Mesenchymal stem cell (in vitro differentiated cells and primary cell): ENCODE data around the gene NACC2.

Source experiments
- DNase-seq: peaks from one replicate; pipeline ENCODE4 v3.0.0-alpha.2; 2013
- H2AFZ ChIP-seq: one replicate; pipeline ENCODE4 v1.6.1; 2013; ENCODE audit warnings: low read depth, mild to moderate bottlenecking, control low read depth, inconsistent platforms, low read length, moderate library complexity
- H2AK5ac ChIP-seq: 2 replicates; pipeline ENCODE4 v1.6.1; 2013; ENCODE audit warnings: low read length, moderate library complexity, mild to moderate bottlenecking, inconsistent platforms; ENCODE audit not compliant: severe bottlenecking
- H2BK120ac ChIP-seq: one replicate; pipeline ENCODE4 v1.6.1; 2013; ENCODE audit warnings: low read depth, mild to moderate bottlenecking, inconsistent platforms, low read length, moderate library complexity
- H2BK12ac ChIP-seq, 2 experiments: one replicate each; pipeline ENCODE4 v1.6.1; 2013; ENCODE audit warnings: inconsistent platforms in 2 of 2, low read length in 2 of 2, mild to moderate bottlenecking in 2 of 2, moderate library complexity in 2 of 2, control low read depth in 1 of 2
- H2BK15ac ChIP-seq: one replicate; pipeline ENCODE4 v1.6.1; 2013; ENCODE audit warnings: mild to moderate bottlenecking, low read depth, inconsistent platforms; ENCODE audit not compliant: poor library complexity, severe bottlenecking
- H2BK5ac ChIP-seq: 2 replicates; pipeline ENCODE4 v1.6.1; 2013; ENCODE audit warnings: low read depth, mild to moderate bottlenecking, low read length, control low read depth, inconsistent platforms; ENCODE audit not compliant: poor library complexity, severe bottlenecking
- H3K14ac ChIP-seq, 2 experiments: one replicate each; pipeline ENCODE4 v1.6.1; 2013; ENCODE audit warnings: inconsistent platforms in 2 of 2, low read length in 2 of 2, control low read depth in 1 of 2, mild to moderate bottlenecking in 1 of 2, moderate library complexity in 1 of 2
- H3K18ac ChIP-seq, 2 experiments: one replicate each; pipeline ENCODE4 v1.6.1; 2013; ENCODE audit warnings: inconsistent platforms in 2 of 2, low read length in 2 of 2, control low read depth in 1 of 2, low read depth in 1 of 2, mild to moderate bottlenecking in 1 of 2
- H3K23ac ChIP-seq, 2 experiments: one replicate each; pipeline ENCODE4 v1.6.1; 2013; ENCODE audit warnings: inconsistent platforms in 2 of 2, low read length in 2 of 2, mild to moderate bottlenecking in 2 of 2, moderate library complexity in 2 of 2, control low read depth in 1 of 2
- H3K27ac ChIP-seq: 2 replicates; pipeline ENCODE4 v1.5.1; 2013; ENCODE audit warnings: mild to moderate bottlenecking, moderate library complexity, low read length, control low read depth, inconsistent platforms; ENCODE audit not compliant: poor library complexity, severe bottlenecking
- H3K27me3 ChIP-seq, 2 experiments: 2 replicates each; pipeline versions ENCODE4 v1.6.1 to v1.7.0; 2013; ENCODE audit warnings: low read length in 2 of 2, mild to moderate bottlenecking in 2 of 2, moderate library complexity in 2 of 2, control low read depth in 1 of 2, inconsistent platforms in 1 of 2; ENCODE audit not compliant: control insufficient read depth in 1 of 2, insufficient read depth in 1 of 2
- H3K36me3 ChIP-seq, 2 experiments: 2 replicates each; pipeline versions ENCODE4 v1.6.1 to v1.7.0; 2013; ENCODE audit warnings: low read length in 2 of 2, control low read depth in 1 of 2, inconsistent platforms in 1 of 2, low read depth in 1 of 2, mild to moderate bottlenecking in 1 of 2; ENCODE audit not compliant: insufficient read depth in 2 of 2, control insufficient read depth in 1 of 2
- H3K4ac ChIP-seq, 2 experiments: one replicate each; pipeline ENCODE4 v1.6.1; 2013; ENCODE audit warnings: inconsistent platforms in 2 of 2, low read length in 2 of 2, mild to moderate bottlenecking in 2 of 2, moderate library complexity in 2 of 2, control low read depth in 1 of 2, low read depth in 1 of 2
- H3K4me1 ChIP-seq: 2 replicates; pipeline ENCODE4 v1.6.1; 2013; ENCODE audit warnings: low read depth, low read length, control low read depth; ENCODE audit not compliant: control insufficient read depth, insufficient read depth
- H3K4me2 ChIP-seq: 2 replicates; pipeline ENCODE4 v1.6.1; 2013; ENCODE audit warnings: low read length, mild to moderate bottlenecking, inconsistent platforms; ENCODE audit not compliant: poor library complexity, severe bottlenecking
- H3K4me3 ChIP-seq, 2 experiments: 2 replicates each; pipeline versions ENCODE4 v1.5.1 to v1.7.0; 2013; ENCODE audit warnings: low read length in 2 of 2, mild to moderate bottlenecking in 2 of 2, control low read depth in 1 of 2, low read depth in 1 of 2; ENCODE audit not compliant: insufficient read depth in 1 of 2
- H3K79me1 ChIP-seq: replicated peaks from 2 replicates; pipeline ENCODE4 v1.6.1; 2013; ENCODE audit warnings: mild to moderate bottlenecking, control low read depth, low read length, inconsistent platforms; ENCODE audit not compliant: poor library complexity, severe bottlenecking
- H3K9ac ChIP-seq: 2 replicates; pipeline ENCODE4 v1.7.0; 2013; ENCODE audit warnings: mild to moderate bottlenecking, low read length, moderate library complexity
- H3K9me3 ChIP-seq: 2 replicates; pipeline ENCODE4 v1.7.0; 2013; ENCODE audit warnings: mild to moderate bottlenecking, low read length; ENCODE audit not compliant: control insufficient read depth
- H4K8ac ChIP-seq: one replicate; pipeline ENCODE4 v1.6.1; 2013; ENCODE audit warnings: inconsistent platforms, mild to moderate bottlenecking, low read length, moderate library complexity
- H4K91ac ChIP-seq: one replicate; pipeline ENCODE4 v1.6.1; 2013; ENCODE audit warnings: mild to moderate bottlenecking, low read length, inconsistent platforms
- WGBS: methylation state at CpG from one replicate; pipeline ENCODE4 v1.1.7; 2013; ENCODE audit warnings: mixed read lengths; 5-methylcytosine and 5-hydroxymethylcytosine counted together

Gene NACC2

GRCh38 chr9:136116360-136117098 is 21.4 kb upstream of the NACC2 start:
- H3K27ac ChIP-seq = no peak overlapping the region
- DNase-seq = no peak
- no peak overlapping the region for H2BK5ac ChIP-seq
- no peak overlapping the region for H2AK5ac ChIP-seq
- peaks cover 22% of the 10 kb centered on the region for H3K79me1 ChIP-seq
- no peak overlapping the region for H2BK15ac ChIP-seq
- no peak overlapping the region for H3K9ac ChIP-seq
- WGBS = 97% methylated on average over 69 of the region's 69 CpGs
- H3K23ac ChIP-seq = no peak overlapping the region
- peaks cover 38% of the 10 kb centered on the region for H3K4me1 ChIP-seq
- H4K91ac ChIP-seq = peak overlapping the region; percentile 28
- H2AFZ ChIP-seq = no peak overlapping the region
- no peak overlapping the region for H3K14ac ChIP-seq
- H3K27me3 ChIP-seq = no peaks in the 10 kb centered on the region
- H3K4me3 ChIP-seq = no peak overlapping the region
- H3K36me3 ChIP-seq = peaks cover 23 to 31% of the 10 kb centered on the region in 2 experiments
- no peak overlapping the region for H3K4me2 ChIP-seq
- no peak overlapping the region for H3K4ac ChIP-seq
- H4K8ac ChIP-seq = no peak overlapping the region
- peak overlapping the region in 1 of 2 experiments; percentile 21 for H3K18ac ChIP-seq
- no peak overlapping the region for H2BK12ac ChIP-seq
- H3K9me3 ChIP-seq = no peaks in the 10 kb centered on the region
- no peak overlapping the region for H2BK120ac ChIP-seq

- Histone ChIP-seq H3K36me3 (peaks cover 23 to 31% of the 10 kb centered on the region in 2 experiments), H3K4me2 (no peak overlapping the region), H2BK12ac (no peak overlapping the region), H2BK5ac (no peak overlapping the region), H4K91ac (no peak overlapping the region), H2BK15ac (no peak overlapping the region), H3K14ac (no peak overlapping the region), H3K9ac (no peak overlapping the region), H3K4me1 (peaks cover 45% of the 10 kb centered on the region), H3K27me3 (no peaks in the 10 kb centered on the region), H2AFZ (no peak overlapping the region), H4K8ac (no peak overlapping the region), H3K4ac (no peak overlapping the region), H3K4me3 (no peak overlapping the region), H3K23ac (no peak overlapping the region), H2BK120ac (no peak overlapping the region), H2AK5ac (no peak overlapping the region), H3K27ac (no peak overlapping the region), H3K18ac (no peak overlapping the region), H3K79me1 (peaks cover 22% of the 10 kb centered on the region), H3K9me3 (no peaks in the 10 kb centered on the region)
- 97% methylated on average over 20 of the region's 22 CpGs for WGBS
- DNase-seq = no peak
Observed at GRCh38 chr9:136115641-136116359, 20.7 kb upstream of the NACC2 start.

GRCh38 chr9:136115206-136115605 is 20.1 kb upstream of the NACC2 start:
- Histone ChIP-seq H3K4ac (no peak overlapping the region), H3K4me2 (no peak overlapping the region), H2BK12ac (peak overlapping the region in 1 of 2 experiments; percentile 15), H2AFZ (no peak overlapping the region), H3K4me1 (peaks cover 46% of the 10 kb centered on the region), H2BK5ac (no peak overlapping the region), H3K9me3 (no peaks in the 10 kb centered on the region), H3K18ac (no peak overlapping the region), H3K27me3 (no peaks in the 10 kb centered on the region), H3K36me3 (peaks cover 23 to 28% of the 10 kb centered on the region in 2 experiments), H3K9ac (no peak overlapping the region), H3K14ac (no peak overlapping the region), H2BK120ac (no peak overlapping the region), H4K91ac (no peak overlapping the region), H3K79me1 (peaks cover 17% of the 10 kb centered on the region), H2BK15ac (no peak overlapping the region), H2AK5ac (no peak overlapping the region), H3K27ac (no peak overlapping the region), H4K8ac (no peak overlapping the region), H3K23ac (no peak overlapping the region), H3K4me3 (no peak overlapping the region)
- WGBS = 98% methylated on average over 13 of the region's 13 CpGs
- no peak for DNase-seq

- H3K18ac ChIP-seq = no peak overlapping the region
- H2BK12ac ChIP-seq = no peak overlapping the region
- H3K23ac ChIP-seq = no peak overlapping the region
- 95% methylated on average over 18 of the region's 18 CpGs for WGBS
- no peak overlapping the region for H3K4me2 ChIP-seq
- no peaks in the 10 kb centered on the region for H3K9me3 ChIP-seq
- no peak overlapping the region for H2AK5ac ChIP-seq
- no peak overlapping the region for H2BK15ac ChIP-seq
- H3K27me3 ChIP-seq = no peaks in the 10 kb centered on the region
- H3K9ac ChIP-seq = no peak overlapping the region
- H3K79me1 ChIP-seq = peaks cover 17% of the 10 kb centered on the region
- no peak overlapping the region for H3K4me3 ChIP-seq
- H3K14ac ChIP-seq = no peak overlapping the region
- no peak overlapping the region for H2BK5ac ChIP-seq
- H3K4me1 ChIP-seq = peaks cover 45% of the 10 kb centered on the region
- H3K36me3 ChIP-seq = peaks cover 23 to 28% of the 10 kb centered on the region in 2 experiments
- H2AFZ ChIP-seq = no peak overlapping the region
- no peak overlapping the region for H4K8ac ChIP-seq
- no peak overlapping the region for H3K4ac ChIP-seq
- H3K27ac ChIP-seq = no peak overlapping the region
- DNase-seq = no peak
- no peak overlapping the region for H2BK120ac ChIP-seq
- no peak overlapping the region for H4K91ac ChIP-seq
Observed at GRCh38 chr9:136114610-136115009, 19.5 kb upstream of the NACC2 start.
